ENCODE measurements around the gene PROX1.

DNA sequence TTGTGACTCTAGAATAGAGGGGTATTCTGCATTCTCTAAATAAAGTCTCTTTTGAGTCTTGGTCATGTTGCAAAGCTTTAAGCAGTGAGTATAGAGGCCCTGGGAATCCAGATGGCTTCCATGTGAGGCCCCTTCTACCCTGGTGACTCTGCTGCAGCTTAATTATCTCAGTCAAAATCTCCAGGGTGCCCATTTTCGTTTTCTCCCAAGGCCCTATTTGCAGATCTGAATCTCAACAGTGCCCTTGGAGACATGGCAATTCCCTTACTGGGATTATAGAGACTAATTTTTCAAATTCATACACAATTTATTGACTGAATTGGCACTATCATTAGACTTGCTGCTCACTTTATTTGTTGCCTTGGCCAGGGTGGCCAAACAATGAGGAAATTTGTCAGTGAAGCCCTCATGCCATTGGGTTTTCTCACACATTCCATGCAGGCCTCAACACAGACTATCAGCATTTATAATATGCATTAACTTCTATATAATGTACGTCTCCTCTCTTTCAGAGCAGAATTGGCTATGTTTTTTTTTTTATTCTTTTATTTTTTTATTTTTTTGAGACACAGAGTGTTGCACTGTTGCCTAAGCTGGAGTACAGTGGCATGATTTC lies 35.1 kb downstream of the PROX1 start:
- TF ChIP-seq, protein P1, sequence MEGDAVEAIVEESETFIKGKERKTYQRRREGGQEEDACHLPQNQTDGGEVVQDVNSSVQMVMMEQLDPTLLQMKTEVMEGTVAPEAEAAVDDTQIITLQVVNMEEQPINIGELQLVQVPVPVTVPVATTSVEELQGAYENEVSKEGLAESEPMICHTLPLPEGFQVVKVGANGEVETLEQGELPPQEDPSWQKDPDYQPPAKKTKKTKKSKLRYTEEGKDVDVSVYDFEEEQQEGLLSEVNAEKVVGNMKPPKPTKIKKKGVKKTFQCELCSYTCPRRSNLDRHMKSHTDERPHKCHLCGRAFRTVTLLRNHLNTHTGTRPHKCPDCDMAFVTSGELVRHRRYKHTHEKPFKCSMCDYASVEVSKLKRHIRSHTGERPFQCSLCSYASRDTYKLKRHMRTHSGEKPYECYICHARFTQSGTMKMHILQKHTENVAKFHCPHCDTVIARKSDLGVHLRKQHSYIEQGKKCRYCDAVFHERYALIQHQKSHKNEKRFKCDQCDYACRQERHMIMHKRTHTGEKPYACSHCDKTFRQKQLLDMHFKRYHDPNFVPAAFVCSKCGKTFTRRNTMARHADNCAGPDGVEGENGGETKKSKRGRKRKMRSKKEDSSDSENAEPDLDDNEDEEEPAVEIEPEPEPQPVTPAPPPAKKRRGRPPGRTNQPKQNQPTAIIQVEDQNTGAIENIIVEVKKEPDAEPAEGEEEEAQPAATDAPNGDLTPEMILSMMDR (IDR thresholded peaks at IDR 0.05; ENCODE audit: low read depth, low read length, poor library complexity, severe bottlenecking), result no peak
- TF ChIP-seq EZH2phosphoT487 (IDR thresholded peaks at IDR 0.05; ENCODE audit: borderline replicate concordance, low read length), result no peak

All from DOHH2 (cell line).